Hematopoietic multipotent progenitor cell treated with erythropoietin and hydrocortisone succinate and interleukin-3 and kit ligand, for 4 days (in vitro differentiated cells): ENCODE data around the gene PALLD.

Experiments used
- DNase-seq: peaks from one replicate; pipeline ENCODE4 v3.0.0-alpha.2; 2015

PALLD gene

GRCh38 chr4:168594121-168594520 is 97.3 kb downstream of the PALLD start:
- DNase-seq, result no peak

DNA sequence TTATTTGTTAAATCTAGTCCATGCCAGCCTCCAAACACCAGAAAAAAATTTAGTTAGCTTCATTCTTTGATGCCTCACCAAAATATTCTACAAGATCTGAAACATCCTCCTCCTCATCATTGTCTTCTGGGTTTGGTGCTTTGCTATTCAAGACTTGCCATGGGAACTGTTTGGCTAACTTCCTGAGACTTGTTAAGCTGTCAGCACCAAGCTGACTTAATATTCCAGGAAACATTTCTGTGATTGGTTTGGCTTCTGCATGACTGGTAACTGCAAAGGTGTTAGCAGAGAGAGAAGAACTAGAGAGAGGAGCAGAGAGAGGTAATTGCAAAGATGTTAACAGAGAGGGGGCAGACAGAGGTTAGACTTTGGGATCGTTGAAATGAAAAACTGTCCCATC is 101.3 kb downstream of the PALLD start:
- no peak for DNase-seq

- DNase-seq, result no peak
Measured at GRCh38 chr4:168600796-168601583, 104.1 kb downstream of the PALLD start.

- DNase-seq, result no peak
Measured at GRCh38 chr4:168601899-168602298, 105.0 kb downstream of the PALLD start.

DNA sequence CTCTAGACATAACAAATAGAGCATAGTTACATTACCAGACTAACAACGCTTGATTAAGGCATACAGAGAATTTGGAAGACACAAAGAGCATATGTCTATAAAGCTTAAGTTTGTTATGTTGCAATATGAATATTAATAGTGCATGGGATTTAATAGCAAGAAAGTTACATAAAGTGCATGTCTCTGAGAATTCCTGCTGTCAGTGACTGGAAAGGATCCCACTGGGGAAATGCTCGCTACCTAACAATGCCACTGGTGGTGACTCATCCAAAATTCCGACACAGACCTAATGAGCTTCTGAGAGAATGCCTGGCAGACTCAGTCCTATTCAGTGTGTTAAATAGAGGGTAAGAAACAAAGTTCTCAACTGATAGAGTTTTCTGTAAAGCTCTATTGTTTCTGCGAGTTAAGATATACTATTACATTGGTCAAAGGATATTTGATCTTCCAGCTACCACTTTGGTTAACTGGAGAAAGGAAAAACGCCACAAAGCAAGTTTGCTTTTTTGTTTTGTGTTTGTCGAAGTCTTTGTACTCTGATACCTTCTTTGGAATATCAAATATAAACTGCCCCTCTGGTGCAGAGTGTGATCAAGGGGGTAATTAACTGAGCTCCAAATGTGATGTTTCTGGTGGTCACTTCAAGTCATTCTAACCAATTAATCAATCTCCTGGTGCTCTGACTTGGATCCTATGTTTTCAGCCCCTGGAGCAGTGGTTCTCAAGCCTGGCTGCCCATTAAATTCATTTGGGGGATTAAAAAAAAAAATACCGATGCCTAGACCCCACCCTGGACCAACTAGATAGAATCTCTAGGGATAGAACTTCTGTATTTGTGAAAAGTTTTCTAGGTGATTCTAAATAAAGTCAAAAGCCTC is 107.9 kb downstream of the PALLD start:
- no peak for DNase-seq

- DNase-seq, result no peak
Measured at GRCh38 chr4:168605411-168605810, 108.6 kb downstream of the PALLD start.

DNA sequence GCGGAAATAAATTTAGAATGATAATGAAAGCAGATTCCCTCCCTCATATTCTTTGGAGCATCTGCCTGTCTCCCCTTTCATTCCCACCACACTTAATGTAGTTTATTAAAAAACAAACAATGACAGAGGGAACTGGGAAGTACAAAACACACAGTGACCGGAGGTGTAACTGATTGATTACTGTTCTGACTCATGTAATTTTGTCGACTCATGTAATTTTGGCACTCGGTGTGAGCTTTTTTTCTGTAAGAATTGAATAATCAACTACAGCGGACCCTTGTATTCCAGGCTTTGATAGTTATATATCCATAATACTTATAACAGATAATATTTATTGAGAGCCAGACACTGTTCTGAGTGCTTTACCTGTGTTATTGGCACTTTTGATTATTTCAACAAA is 110.4 kb downstream of the PALLD start:
- DNase-seq, result no peak

- DNase-seq, result no peak
Measured at GRCh38 chr4:168608771-168609170, 111.9 kb downstream of the PALLD start.

DNA sequence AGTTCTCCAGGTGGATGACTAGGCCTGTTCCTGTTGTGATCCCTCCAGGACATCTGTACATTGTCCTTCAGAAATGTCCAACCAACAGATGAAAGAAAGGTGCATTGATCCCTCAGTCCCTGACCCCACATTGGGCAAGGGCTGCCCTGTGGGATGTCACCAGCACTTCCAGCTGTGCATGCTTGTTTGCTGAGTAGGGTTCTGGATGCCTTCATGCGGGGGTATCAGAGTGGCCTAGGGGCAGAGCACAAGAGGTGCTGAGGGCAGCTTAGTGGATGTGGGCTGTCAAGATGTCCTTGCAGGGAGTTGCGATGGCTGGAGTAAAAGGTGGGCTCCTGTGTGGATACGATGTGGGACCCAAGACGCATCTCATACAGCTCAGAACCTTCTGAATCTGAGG is 112.5 kb downstream of the PALLD start:
- no peak for DNase-seq

DNA sequence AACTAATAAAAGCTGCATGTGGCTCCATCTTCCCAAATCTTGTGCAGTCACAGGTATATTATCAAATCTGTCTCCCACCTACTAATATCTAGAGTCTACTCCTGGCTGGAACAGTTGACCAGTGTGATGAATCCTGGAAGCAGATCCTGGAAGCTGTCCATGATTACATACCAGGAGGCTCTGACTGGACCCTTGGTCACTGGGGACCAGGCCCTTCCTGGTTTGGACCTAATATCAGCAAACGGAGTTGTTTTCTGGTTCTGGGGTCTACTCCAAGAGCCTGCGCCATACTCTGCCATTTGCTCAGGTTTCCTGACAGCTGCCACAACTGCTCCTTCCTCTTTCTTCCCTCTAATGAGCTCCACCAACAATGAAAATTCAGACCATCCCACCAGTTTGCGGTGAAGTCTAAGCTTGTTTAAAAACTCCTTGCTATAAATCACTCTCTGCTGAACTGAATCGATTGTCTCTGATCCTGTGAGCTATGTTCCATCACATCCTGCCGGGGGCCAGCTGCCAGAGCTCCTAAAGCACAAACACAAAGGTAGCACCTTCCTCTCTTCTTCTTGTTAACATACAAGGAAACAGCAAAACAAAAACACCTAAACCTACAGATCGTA is 114.2 kb downstream of the PALLD start:
- DNase-seq, result no peak

DNA sequence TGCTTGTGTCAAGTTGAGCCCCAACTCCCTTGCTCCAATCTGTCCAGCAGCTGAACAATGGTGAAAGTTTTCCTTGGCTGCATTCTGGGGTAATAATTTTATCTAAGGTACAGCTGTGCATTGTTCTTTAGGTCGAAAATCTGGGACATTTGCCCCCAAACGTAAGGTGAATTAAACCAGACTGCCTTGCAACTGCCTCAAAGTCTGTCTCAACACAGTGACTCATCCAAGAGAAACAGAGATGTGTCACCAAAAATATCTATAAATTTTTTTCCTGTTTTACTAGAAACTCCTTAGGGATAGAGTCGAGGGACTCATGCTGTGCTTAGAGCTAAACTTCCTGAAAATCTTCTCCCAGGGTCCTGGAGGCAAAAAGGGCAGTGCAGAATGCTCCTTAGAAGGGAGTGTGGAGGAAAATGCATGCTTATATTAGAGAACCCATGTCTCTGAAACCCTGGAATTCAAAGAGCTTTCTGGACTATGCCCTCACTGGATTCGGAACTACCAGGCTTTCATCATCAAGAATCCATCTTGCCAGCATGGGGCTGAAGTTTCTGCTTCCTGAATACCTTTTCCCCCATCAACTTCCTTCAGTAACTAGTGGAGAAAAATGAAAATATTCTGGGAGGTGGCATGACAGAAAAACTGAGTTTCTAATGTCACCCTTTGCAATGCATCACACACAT is 115.7 kb downstream of the PALLD start:
- DNase-seq, result no peak

DNA sequence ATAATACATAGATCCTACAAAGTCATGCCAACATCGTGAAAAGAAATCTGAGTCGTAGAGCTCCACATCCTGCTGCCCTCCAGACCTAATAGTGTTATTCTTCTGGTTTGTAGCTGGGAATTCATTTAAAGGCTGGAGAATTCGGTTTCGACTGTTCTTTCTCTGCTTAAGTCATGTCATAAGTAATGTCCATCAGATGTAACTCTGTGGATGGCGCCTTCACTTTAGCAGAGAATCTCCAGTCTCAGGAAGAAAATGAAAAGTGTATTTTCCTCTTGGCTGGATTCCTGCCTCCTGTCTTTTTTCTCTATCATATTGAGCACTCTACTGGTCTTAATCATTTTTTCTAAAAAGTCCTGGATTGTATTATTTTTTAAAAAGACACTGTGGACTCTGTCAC is 117.0 kb downstream of the PALLD start:
- DNase-seq, result no peak

- DNase-seq, result no peak
Measured at GRCh38 chr4:168614281-168615057, 117.6 kb downstream of the PALLD start.

DNA sequence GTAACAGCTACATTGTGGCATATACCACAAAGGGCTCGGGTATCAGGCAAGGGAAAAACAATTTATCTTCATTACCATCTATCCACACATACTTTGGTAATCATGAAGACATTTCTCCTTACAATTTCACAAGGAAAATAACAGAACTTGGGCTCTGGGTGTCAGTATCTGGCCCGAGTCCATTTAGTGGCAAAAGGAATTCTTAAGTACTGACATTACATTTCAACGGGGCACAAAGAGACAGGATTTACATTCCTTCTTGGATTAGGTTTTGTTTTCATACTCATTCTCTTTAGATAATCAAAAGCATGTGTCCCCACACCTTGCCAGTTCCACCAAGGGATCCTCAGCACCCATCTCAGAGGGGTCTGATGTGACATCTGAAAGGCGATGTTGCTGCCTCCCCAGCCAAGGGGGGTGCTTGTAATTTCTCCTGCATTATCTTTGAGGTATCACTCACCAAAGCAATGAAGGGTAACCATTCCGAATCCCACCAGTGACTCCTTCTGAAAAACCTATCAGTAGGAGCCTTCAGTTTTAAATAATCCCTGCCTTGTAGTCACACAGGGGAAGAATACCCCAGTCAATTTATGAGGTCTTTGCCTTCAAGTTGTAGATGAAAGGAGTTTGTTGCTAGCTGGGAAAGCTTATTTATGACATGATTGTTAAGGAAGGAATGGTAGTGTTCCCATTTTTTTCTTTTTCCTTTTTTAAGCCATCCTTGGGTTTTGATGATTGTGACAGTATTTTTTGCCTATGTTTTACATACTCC is 118.6 kb downstream of the PALLD start:
- no peak for DNase-seq

- no peak for DNase-seq
Measured at GRCh38 chr4:168618577-168619265, 121.9 kb downstream of the PALLD start.

- DNase-seq, result no peak
Measured at GRCh38 chr4:168619266-168619631, 122.4 kb downstream of the PALLD start.

- no peak for DNase-seq
Measured at GRCh38 chr4:168621806-168622589, 125.1 kb downstream of the PALLD start.

DNA sequence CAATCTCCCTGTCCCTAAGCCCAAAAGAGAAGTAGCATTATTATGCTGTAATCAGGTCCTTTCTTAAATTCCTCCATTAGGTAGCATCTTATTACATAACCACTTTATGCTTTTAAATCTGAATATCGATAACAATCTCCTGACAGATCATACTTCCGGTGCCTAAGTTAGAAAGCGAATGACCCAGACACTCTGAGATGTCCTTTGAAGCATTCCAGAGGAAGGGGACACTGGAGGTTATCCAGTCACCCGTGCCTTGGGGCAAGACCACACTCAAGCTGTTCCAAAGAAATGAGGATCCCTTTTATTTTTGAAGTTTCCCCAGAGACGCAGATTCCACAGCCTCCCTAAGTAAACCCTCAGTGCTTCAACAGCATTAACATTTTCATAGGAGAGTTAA is 125.7 kb downstream of the PALLD start:
- no peak for DNase-seq

DNA sequence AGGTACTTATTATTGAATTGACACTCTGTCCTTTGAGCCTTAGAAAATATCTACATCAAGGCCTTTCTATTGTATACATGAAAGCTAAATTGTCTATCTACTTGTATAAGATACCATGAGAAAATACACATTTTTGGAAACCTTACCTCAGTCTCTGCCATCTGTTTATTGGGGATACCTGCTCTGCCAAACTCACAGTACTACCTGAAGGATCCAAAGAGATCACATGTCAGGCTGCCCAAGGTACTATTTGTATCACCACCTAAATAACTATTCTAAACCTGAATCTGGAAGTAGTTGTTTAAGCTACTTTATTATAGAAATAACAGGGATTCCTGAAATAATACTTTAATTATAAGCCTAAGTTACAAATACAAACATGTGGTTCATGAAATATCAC is 126.2 kb downstream of the PALLD start:
- no peak for DNase-seq

DNA sequence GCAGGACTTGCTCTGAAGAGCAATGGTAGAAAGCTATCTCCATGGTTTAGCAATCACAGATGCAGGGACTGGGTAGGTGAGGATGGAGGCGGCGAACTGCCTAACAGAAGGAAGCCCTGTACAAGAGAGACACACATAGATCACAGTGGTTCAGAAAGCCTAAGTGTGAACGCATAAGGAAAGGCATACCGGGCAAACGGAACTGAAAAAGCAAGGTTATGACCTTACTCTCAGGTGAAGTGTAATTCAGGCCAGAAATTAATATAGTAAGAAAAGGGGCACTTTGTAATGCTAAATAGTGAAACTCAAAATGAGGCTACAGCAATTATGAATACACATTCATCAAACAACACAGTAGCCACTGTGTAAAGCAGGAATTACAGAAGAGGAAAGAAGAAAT is 126.6 kb downstream of the PALLD start:
- DNase-seq, result no peak
